GM18867 (cell line): ENCODE measurements around the gene PLCG2.

ENCODE experiments used
- ATAC-seq: cut with Tn5 transposase; IDR thresholded peaks from one replicate; pipeline ENCODE4 v1.9.1; 2021; ENCODE audit warnings: mild to moderate bottlenecking, moderate library complexity; ENCODE audit not compliant: unreplicated experiment

Gene PLCG2

GRCh38 chr16:81838794-81839193, 59.7 kb downstream of the PLCG2 start:
- peak; percentile 36 for ATAC-seq

GRCh38 chr16:81841722-81842121, 62.6 kb downstream of the PLCG2 start:
- peak; percentile 53 for ATAC-seq

- ATAC-seq = no peak
Observed at GRCh38 chr16:81842564-81843242, 63.6 kb downstream of the PLCG2 start.

GRCh38 chr16:81843243-81843582, 64.1 kb downstream of the PLCG2 start:
- no peak for ATAC-seq

- ATAC-seq = no peak
Observed at GRCh38 chr16:81843683-81844082, 64.6 kb downstream of the PLCG2 start.

- no peak for ATAC-seq
Observed at GRCh38 chr16:81846105-81846504, 67.0 kb downstream of the PLCG2 start.

GRCh38 chr16:81848306-81848853, 69.3 kb downstream of the PLCG2 start:
- ATAC-seq = no peak

- no peak for ATAC-seq
Observed at GRCh38 chr16:81850197-81850944, 71.3 kb downstream of the PLCG2 start.

GRCh38 chr16:81852347-81852746, 73.3 kb downstream of the PLCG2 start:
- ATAC-seq = no peak

- no peak for ATAC-seq
Observed at GRCh38 chr16:81855552-81856153, 76.6 kb downstream of the PLCG2 start.

- no peak for ATAC-seq
Observed at GRCh38 chr16:81860287-81861266, 81.5 kb downstream of the PLCG2 start.

- ATAC-seq = no peak
Observed at GRCh38 chr16:81861503-81861902, 82.4 kb downstream of the PLCG2 start.

GRCh38 chr16:81861915-81862314, 82.8 kb downstream of the PLCG2 start:
- no peak for ATAC-seq

GRCh38 chr16:81863630-81864352, 84.7 kb downstream of the PLCG2 start:
- peak; percentile 83 for ATAC-seq

GRCh38 chr16:81864646-81865382, 85.7 kb downstream of the PLCG2 start:
- ATAC-seq = no peak

GRCh38 chr16:81866820-81867440, 87.8 kb downstream of the PLCG2 start:
- ATAC-seq = no peak

- no peak for ATAC-seq
Observed at GRCh38 chr16:81868057-81868748, 89.1 kb downstream of the PLCG2 start.

GRCh38 chr16:81869326-81869725, 90.2 kb downstream of the PLCG2 start:
- ATAC-seq = no peak
